IPS-11a (cell line): ENCODE results near the gene METTL24.

Experiments
- H3K4me3 ChIP-seq: one replicate; pipeline ENCODE4 v1.5.1; 2013; ENCODE audit warnings: low read depth, low read length, control low read depth

METTL24 gene

GRCh38 chr6:110338820-110339470, 19.2 kb downstream of the METTL24 start:
- H3K4me3 ChIP-seq: no peak overlapping the region

DNA sequence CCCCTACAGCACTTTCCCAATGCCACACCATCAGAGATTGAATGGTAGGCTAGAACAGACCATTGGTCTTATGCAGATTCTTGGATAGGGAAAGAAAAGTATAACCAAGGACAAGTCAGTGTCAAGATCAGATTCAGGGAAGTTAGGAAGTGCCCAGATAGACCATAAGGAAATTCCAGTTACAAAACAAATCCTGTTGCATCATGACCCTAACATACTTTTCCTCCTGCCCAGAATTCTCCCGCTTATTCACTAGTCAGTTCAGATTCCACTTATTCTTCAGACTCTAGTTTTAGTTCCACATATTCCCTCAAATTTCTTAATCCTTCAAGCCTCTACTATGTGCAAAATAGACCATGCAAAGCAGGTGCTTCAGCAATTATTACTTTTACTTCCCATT, 20.7 kb downstream of the METTL24 start:
- H3K4me3 ChIP-seq: no peak overlapping the region

GRCh38 chr6:110334423-110335180, 23.5 kb downstream of the METTL24 start:
- no peak overlapping the region for H3K4me3 ChIP-seq

DNA sequence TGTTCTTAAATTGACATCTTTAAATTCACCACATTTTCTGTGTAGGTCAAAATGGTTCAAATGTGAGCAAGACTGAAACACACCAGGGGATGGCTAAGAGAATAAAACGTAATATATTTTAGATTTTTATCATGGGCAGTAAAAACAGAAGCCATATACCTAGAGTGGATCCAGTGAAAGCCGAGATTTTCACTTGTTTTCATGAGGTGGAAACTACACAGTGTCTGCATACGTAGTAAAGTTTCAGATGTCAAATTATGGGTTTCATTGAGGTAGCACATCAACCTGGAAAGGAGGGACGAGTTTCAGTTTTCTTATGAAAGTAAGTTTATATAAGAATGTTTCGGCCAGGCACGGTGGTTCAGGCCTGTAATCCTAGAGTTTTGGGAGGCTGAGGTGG, 25.9 kb downstream of the METTL24 start:
- no peak overlapping the region for H3K4me3 ChIP-seq

DNA sequence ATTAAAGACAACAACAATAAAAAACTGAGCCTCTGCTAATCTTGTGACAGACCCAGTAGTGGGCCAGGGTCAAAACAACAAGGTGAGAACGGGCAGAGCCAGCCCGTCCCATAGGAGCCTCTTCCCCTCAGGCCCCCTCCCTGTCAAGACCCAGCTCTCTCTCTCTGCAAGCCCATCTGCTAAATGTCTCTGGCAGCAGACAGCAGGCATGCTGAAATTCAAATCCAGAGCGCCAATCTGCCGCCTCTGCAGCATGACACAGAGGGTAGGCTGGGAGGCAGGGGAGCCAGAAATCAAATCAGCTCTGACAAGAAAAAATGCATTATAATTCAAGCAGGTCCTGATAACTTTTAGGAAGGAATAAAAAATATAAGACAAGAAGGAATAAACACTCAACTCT, 26.3 kb downstream of the METTL24 start:
- no peak overlapping the region for H3K4me3 ChIP-seq

- no peak overlapping the region for H3K4me3 ChIP-seq
Measured at GRCh38 chr6:110331390-110331789, 26.8 kb downstream of the METTL24 start.

- H3K4me3 ChIP-seq: no peak overlapping the region
Measured at GRCh38 chr6:110329714-110330436, 28.3 kb downstream of the METTL24 start.

DNA sequence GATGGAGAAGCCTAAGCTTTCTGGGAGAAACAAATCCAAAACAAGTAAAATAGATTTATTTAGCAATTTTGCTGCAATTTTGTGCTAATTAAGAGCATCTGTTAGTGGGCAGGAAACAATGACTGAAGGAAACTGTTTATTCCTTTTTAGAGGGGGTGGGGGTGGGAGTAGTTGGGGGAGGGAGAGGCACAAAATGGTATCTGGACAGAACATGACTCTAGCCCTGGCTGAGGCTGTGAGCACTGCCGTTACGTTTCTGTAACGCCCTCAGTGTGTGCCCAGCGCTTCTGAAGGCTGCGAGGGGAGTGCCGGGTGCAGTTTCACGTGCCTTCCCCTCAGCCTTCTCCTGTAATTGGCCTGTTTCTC, 28.8 kb downstream of the METTL24 start:
- H3K4me3 ChIP-seq: no peak overlapping the region

DNA sequence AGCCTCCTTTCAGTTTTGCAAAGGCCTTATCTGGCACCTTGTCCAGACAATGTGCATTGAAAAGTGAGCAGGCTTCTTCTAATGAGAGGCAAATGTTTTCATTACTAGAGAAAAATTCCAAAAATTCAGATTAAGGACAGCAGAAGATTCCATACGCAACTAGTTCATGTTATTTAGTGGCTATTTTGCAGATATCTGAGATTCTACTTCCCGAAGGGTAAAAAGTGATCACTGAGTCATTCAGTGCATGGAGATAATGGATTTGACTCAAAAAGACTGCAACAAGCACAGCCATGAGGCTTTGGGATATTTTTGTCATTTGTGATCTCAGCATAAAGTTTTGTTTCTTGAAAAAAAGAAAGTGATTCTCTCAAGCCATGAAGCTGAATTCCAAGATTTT, 29.9 kb downstream of the METTL24 start:
- no peak overlapping the region for H3K4me3 ChIP-seq

DNA sequence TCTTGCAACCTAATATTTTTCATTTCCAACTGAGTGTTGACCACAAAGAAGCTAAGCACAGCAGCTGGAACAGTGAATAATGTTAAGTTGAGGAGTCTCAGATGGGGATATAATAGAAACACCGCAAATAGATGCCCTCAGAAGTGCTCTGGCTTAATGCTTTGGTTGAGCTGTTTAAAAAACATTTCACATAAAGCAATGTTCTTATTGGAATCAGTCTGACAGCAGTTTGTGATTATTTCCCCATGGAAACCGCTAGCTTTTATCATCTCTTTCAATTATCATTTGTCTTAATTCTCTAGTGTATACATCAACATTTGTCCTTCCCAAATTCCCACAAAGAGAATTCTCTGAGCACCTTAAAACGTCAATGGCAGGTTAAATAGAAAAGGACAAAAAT, 30.8 kb downstream of the METTL24 start:
- no peak overlapping the region for H3K4me3 ChIP-seq

DNA sequence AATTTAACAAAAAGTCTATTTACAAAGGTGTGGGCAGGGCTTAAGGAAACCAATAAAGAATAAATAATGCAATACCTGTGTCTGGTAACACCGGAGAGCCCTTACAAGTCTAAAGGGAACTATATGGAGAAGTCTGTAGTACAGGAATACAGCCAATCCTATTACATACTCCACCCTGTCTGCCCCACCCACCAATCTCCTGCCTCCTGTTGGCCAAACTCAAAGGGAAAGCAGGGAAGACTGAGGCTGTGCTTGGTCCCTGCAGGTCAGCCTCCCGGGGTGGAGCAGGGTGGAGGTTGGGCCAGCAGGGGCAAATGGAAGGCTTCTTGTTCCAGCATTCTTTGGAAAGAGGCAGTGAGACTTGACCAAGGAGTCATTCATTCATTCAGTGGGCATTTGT, 31.5 kb downstream of the METTL24 start:
- H3K4me3 ChIP-seq: no peak overlapping the region

DNA sequence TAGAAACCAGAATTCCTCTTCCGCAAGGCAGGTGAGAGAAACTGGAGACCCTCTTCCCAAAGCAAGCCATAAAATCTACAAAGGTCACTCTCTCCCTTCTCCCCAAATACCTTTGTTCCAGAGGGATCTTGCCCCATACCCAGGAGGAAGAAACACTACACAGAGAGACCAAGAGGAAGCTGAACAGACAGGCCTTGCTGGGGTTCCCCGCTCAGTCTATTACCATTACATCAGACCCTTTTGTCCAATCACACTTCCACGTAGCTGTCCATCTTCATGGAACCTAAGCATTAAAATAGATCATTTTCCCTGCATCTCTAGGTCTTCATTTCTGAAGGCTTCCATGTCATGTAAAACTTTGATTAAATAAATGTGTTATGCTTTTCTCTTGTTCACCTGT, 32.1 kb downstream of the METTL24 start:
- H3K4me3 ChIP-seq: no peak overlapping the region

DNA sequence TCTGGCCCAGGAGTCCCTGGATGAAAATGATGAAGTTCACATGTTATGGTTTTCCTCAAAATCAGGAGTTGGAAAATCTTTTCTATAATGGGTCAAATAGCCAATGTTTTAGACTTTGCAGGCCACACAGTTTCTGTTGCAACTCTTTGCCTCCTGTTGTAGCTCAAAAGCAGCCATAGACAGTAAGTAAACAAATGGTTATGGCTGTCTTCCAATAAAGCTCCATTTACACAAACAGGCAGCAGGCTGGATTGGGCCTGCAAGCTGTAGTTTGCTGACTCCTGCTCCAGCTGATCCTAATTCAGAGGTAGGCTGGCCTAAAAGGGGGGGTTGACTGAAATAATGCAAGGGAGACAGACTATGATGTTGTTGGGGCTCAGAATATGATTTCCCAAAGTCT, 33.0 kb downstream of the METTL24 start:
- H3K4me3 ChIP-seq: no peak overlapping the region

- H3K4me3 ChIP-seq: no peak overlapping the region
Measured at GRCh38 chr6:110324548-110324947, 33.6 kb downstream of the METTL24 start.

DNA sequence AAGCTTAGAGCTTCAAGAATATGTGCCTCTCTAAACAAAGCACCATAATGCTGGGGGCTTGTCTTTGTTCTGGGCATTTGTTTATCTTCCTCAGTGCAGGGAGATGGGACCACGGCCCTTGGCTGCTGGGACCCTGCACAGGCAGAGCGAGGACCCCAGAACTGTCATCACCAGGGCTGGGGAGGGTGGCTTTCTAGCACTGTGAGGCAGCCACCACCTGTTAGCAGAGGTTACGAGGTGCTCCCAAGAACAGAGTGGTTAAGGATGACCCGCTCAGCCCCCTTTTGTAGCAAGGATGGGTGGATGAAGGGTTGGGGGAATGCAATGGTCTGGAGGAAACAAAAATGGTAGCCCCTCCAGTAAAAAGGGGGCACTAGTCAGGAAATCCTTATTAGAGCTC, 34.9 kb downstream of the METTL24 start:
- no peak overlapping the region for H3K4me3 ChIP-seq

- no peak overlapping the region for H3K4me3 ChIP-seq
Measured at GRCh38 chr6:110322874-110323242, 35.3 kb downstream of the METTL24 start.

DNA sequence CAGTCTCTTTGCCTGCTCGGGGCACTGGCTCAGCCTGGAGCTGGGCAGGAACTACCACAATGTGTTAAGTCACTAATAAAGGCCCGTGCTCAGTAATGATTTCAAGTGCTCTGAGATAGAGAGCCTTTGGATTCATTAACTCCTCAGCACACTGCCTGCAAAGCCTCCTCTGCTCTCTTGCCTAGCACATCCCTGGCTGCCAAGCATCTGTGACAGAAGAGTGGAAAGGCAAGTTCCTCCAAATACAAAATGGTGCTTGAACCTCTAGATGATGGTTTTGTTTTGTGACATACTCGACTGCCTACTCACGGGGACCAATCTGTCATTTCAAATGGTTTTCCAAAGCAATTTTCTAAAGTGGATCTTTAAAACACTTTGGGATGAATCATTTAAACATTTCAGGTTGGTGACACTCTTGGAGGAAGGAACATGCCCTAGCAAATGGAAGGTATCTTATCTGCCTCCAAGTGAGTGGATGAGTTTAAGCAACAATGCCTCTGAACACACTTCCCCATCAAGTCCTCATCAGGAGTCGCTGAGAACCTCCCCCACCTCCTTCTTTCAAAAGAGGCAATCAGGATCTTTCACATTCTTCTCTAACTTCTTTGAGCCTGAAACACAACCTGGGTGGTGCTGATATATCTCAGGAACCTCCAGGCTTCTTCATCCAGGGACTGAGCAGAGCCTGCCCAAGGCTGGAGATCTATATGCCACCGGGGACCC, 35.8 kb downstream of the METTL24 start:
- no peak overlapping the region for H3K4me3 ChIP-seq

DNA sequence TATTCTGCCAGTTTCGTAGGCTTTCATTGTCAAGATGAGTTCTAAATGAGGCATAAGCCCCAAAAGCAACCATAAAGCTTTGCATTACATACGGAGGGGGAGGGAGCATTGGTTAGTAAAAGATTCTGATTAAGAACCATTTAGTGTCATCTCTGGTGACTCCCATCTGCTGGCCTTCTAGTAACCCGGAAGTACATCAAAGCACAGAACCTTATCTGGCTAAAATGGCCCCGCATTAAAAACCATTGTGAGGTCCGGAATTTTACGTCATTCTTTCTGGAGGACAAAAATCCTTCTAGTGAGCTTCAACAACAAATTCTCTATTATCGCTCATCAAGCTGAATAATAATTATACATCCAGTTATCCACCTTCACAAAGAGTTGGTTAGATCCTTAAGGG, 37.8 kb downstream of the METTL24 start:
- no peak overlapping the region for H3K4me3 ChIP-seq

- H3K4me3 ChIP-seq: no peak overlapping the region
Measured at GRCh38 chr6:110319843-110320242, 38.3 kb downstream of the METTL24 start.

- H3K4me3 ChIP-seq: no peak overlapping the region
Measured at GRCh38 chr6:110319381-110319780, 38.8 kb downstream of the METTL24 start.

DNA sequence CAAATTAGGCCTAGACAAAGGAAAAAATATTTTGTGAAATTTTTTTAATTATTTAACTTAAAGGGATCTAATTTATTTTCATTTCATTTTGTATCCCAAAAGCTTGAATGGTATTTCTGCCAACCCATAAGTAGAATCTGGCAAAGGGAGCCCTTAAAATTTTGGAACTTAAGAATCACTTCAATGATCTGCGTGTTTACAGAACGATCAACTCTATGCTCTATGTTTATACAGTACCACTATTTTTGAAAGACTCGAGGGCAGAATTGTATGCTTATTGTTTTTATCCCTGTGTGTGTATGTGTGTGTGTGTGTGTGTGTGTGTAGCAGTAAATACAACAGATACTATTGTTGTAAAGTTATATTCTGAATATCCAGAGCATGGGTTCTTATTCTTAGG, 39.2 kb downstream of the METTL24 start:
- H3K4me3 ChIP-seq: no peak overlapping the region

GRCh38 chr6:110317646-110318045, 40.5 kb downstream of the METTL24 start:
- H3K4me3 ChIP-seq: no peak overlapping the region
